Esophagus muscularis mucosa (tissue), 4 donors: ENCODE data around the gene MMP24OS. TPM values are rescaled to one million over a fixed set of nuclear protein-coding genes. Genes with fewer than 3 reads are reported as not detected.
"Not testable (repeated sequence)": the region's sequence is repeated elsewhere in the genome, so short reads cannot be mapped to it uniquely, and the experiment has no call there.

Source experiments
- DNase-seq: peaks from one replicate; pipeline ENCODE4 v3.0.0-alpha.2; 2017; ENCODE audit errors: extremely low spot score
- H3K27ac ChIP-seq, 4 donors: fragments of 200-600 bp; sonication (generic); replicated peaks in 1 of 4; 1 replicate in 3 of 4; 2 replicates in 1 of 4; pipeline ENCODE4 v1.5.1; 2016 to 2019; ENCODE audit warnings: mild to moderate bottlenecking in 1 of 4
- H3K27me3 ChIP-seq, 4 donors: fragments of 200-600 bp; sonication (generic); one replicate each; pipeline versions ENCODE4 v1.5.1 to v1.6.0; 2016 to 2019
- H3K36me3 ChIP-seq, 4 donors: fragments of 200-600 bp; sonication (generic); one replicate each; pipeline ENCODE4 v1.5.1; 2016 to 2019
- H3K4me1 ChIP-seq, 4 donors: fragments of 200-600 bp; sonication (generic); one replicate each; pipeline ENCODE4 v1.5.1; 2016 to 2019
- H3K4me3 ChIP-seq, 4 donors: fragments of 200-600 bp; sonication (generic); 1 replicate in 2 of 4; 2 replicates in 2 of 4; pipeline ENCODE4 v1.5.1; 2016 to 2019; ENCODE audit warnings: mild to moderate bottlenecking in 4 of 4, moderate library complexity in 1 of 4
- H3K9me3 ChIP-seq, 4 donors: fragments of 200-600 bp; sonication (generic); 1 replicate in 3 of 4; 2 replicates in 1 of 4; pipeline ENCODE4 v1.5.1; 2016 to 2019
- CTCF ChIP-seq, 3 experiments: fragments of 200-600 bp in 2 of 3; fragments of 450-650 bp in 1 of 3; sonication (generic) in 2 of 3; IDR thresholded peaks; one replicate each; pipeline ENCODE4 v1.5.1; 2017 to 2019; ENCODE audit warnings: antibody characterized with exemption in 3 of 3, mild to moderate bottlenecking in 2 of 3, moderate library complexity in 1 of 3
- EP300 ChIP-seq: sonication (generic); formaldehyde crosslinking; IDR thresholded peaks from one replicate; pipeline ENCODE4 v1.6.1; 2017; ENCODE audit warnings: antibody characterized with exemption
- POLR2A ChIP-seq: fragments of 450-650 bp; IDR thresholded peaks from one replicate; pipeline ENCODE4 v1.6.1; 2017; ENCODE audit warnings: antibody characterized with exemption, moderate library complexity, mild to moderate bottlenecking, low read depth
- POLR2AphosphoS5 ChIP-seq, 2 donors: sonication (generic); formaldehyde crosslinking; IDR thresholded peaks; one replicate each; pipeline ENCODE4 v1.6.1; 2017; ENCODE audit warnings: antibody characterized with exemption in 2 of 2
- WGBS: methylation state at CpG from one replicate; pipeline ENCODE4 v1.1.5; 2018; 5-methylcytosine and 5-hydroxymethylcytosine counted together
- intact Hi-C: fragments of 100-400 bp; cut with DNase I; formaldehyde crosslinking; loops from one replicate; pipeline ENCODE4 v1.15.1; 2023
- total RNA-seq, 4 donors: library from RNA; depleted of rRNA; stranded (reverse); fragments of >200 nt; gene quantifications; one replicate each; pipeline versions ENCODE4 v1.1.0 to v1.2.1, GENCODE V29; 2016

Gene MMP24OS
- total RNA-seq, 4 donors from 2014 or later = 27.7 to 37.8 (median 32.0) TPM

GRCh38 chr20:35260426-35260825 is 17.5 kb downstream of the MMP24OS start:
- no peak for DNase-seq
- TF ChIP-seq CTCF (IDR thresholded peaks at IDR 0.05) (no peak), POLR2AphosphoS5 (IDR thresholded peaks at IDR 0.05) (no peak), EP300 (no peak), POLR2A (no peak)
- H3K27me3 ChIP-seq = no peaks in the 10 kb centered on the region
- H3K4me1 ChIP-seq = peaks cover 21 to 55% (median 30%) of the 10 kb centered on the region in 4 donors
- WGBS = 100% methylated on average over 1 of the region's 6 CpGs
- H3K9me3 ChIP-seq = no peaks in the 10 kb centered on the region
- no peak overlapping the region for H3K27ac ChIP-seq
- H3K36me3 ChIP-seq = peaks cover 0 to 34% (median 8%) of the 10 kb centered on the region in 4 donors
- H3K4me3 ChIP-seq = no peak overlapping the region
- intact Hi-C loops = no loop called here

- WGBS = 58% methylated on average over 8 of the region's 8 CpGs
- H3K4me3 ChIP-seq = no peak overlapping the region
- no peaks in the 10 kb centered on the region for H3K9me3 ChIP-seq
- H3K4me1 ChIP-seq = peaks cover 7 to 34% (median 9%) of the 10 kb centered on the region in 4 donors
- intact Hi-C loops = no loop called here
- H3K36me3 ChIP-seq = peaks cover 3 to 33% (median 11%) of the 10 kb centered on the region in 4 donors
- TF ChIP-seq EP300 (no peak), POLR2AphosphoS5 (IDR thresholded peaks at IDR 0.05) (no peak), POLR2A (no peak), CTCF (IDR thresholded peaks at IDR 0.05) (no peak)
- H3K27me3 ChIP-seq = no peaks in the 10 kb centered on the region
- DNase-seq = no peak
- no peak overlapping the region for H3K27ac ChIP-seq
Observed at GRCh38 chr20:35257175-35257909, 20.6 kb downstream of the MMP24OS start.

- H3K4me1 ChIP-seq = peaks cover 7 to 16% (median 9%) of the 10 kb centered on the region in 4 donors
- DNase-seq = no peak
- WGBS = 95% methylated on average over 12 of the region's 12 CpGs
Observed at GRCh38 chr20:35254448-35254999, 23.4 kb downstream of the MMP24OS start.

GRCh38 chr20:35253010-35253409 is 24.9 kb downstream of the MMP24OS start:
- DNase-seq = no peak
- Histone ChIP-seq H3K4me3 (no peak overlapping the region), H3K27ac (no peak overlapping the region), H3K9me3 (no peaks in the 10 kb centered on the region), H3K27me3 (no peaks in the 10 kb centered on the region), H3K4me1 (peaks cover 7 to 10% (median 9%) of the 10 kb centered on the region in 4 donors), H3K36me3 (peaks cover 3 to 19% (median 7%) of the 10 kb centered on the region in 4 donors)
- intact Hi-C loops = no loop called here
- TF ChIP-seq CTCF (IDR thresholded peaks at IDR 0.05) (no peak), POLR2AphosphoS5 (IDR thresholded peaks at IDR 0.05) (no peak), POLR2A (no peak), EP300 (no peak)
- 90% methylated on average over 3 of the region's 3 CpGs for WGBS

More at GRCh38 chr20:35254448-35254999, 23.4 kb downstream of the MMP24OS start:
- Histone ChIP-seq H3K36me3 (peaks cover 3 to 24% (median 9%) of the 10 kb centered on the region in 4 donors), H3K9me3 (no peaks in the 10 kb centered on the region), H3K27me3 (no peaks in the 10 kb centered on the region), H3K4me3 (no peak overlapping the region), H3K27ac (no peak overlapping the region)
- TF ChIP-seq EP300 (no peak), CTCF (IDR thresholded peaks at IDR 0.05) (no peak), POLR2A (no peak), POLR2AphosphoS5 (IDR thresholded peaks at IDR 0.05) (no peak)
- intact Hi-C loops = no loop called here

- H3K27ac ChIP-seq, H3K27me3 ChIP-seq, H3K9me3 ChIP-seq, H3K4me1 ChIP-seq, DNase-seq, H3K4me3 ChIP-seq, intact Hi-C loops: not testable (repeated sequence)
- H3K36me3 ChIP-seq = peaks cover 3 to 19% (median 7%) of the 10 kb centered on the region in 4 donors
- 83% methylated on average over 1 of the region's 2 CpGs for WGBS
Observed at GRCh38 chr20:35252598-35252997, 25.3 kb downstream of the MMP24OS start.
